Endodermal cell (in vitro differentiated cells): ENCODE measurements around the gene GNAI2. TPM values are rescaled to one million over a fixed set of nuclear protein-coding genes. Genes with fewer than 3 reads are reported as not detected.
A peak's percentile ranks its signal among the peaks of the same experiment; 100 is the strongest.

Source experiments
- DNase-seq: peaks from one replicate; pipeline ENCODE4 v3.0.0-alpha.2; 2017
- H3K27ac ChIP-seq: 2 replicates; pipeline ENCODE4 v1.5.1; 2013; ENCODE audit warnings: mild to moderate bottlenecking, low read depth, low read length, moderate library complexity
- H3K27me3 ChIP-seq: 2 replicates; pipeline ENCODE4 v1.6.1; 2013; ENCODE audit warnings: mild to moderate bottlenecking, low read length, moderate library complexity; ENCODE audit not compliant: insufficient read depth, control insufficient read depth, poor library complexity, severe bottlenecking
- H3K36me3 ChIP-seq: 2 replicates; pipeline ENCODE4 v1.7.0; 2013; ENCODE audit warnings: mild to moderate bottlenecking, low read length, moderate library complexity; ENCODE audit not compliant: control insufficient read depth, insufficient read depth
- H3K4me1 ChIP-seq: one replicate; pipeline ENCODE4 v1.7.0; 2013; ENCODE audit warnings: low read length; ENCODE audit not compliant: control insufficient read depth, insufficient read depth
- H3K4me3 ChIP-seq: 2 replicates; pipeline ENCODE4 v1.5.1; 2013; ENCODE audit warnings: mild to moderate bottlenecking, low read length, moderate library complexity
- H3K9ac ChIP-seq: 2 replicates; pipeline ENCODE4 v1.6.1; 2013; ENCODE audit warnings: mild to moderate bottlenecking, low read length, moderate library complexity; ENCODE audit not compliant: poor library complexity, severe bottlenecking; ENCODE audit errors: extremely low read depth
- H3K9me3 ChIP-seq: 2 replicates; pipeline ENCODE4 v1.6.1; 2013; ENCODE audit warnings: mild to moderate bottlenecking, low read length, moderate library complexity; ENCODE audit not compliant: control insufficient read depth
- H3K27ac Mint-ChIP-seq: 2 replicates; pipeline ENCODE4 v1.8.0; 2020; ENCODE audit warnings: mixed read lengths
- H3K27me3 Mint-ChIP-seq: 2 replicates; pipeline ENCODE4 v1.8.0; 2021; ENCODE audit warnings: mild to moderate bottlenecking, mixed read lengths; ENCODE audit not compliant: insufficient read depth
- H3K36me3 Mint-ChIP-seq: 2 replicates; pipeline ENCODE4 v1.8.0; 2020; ENCODE audit warnings: low read depth, mixed read lengths
- H3K4me1 Mint-ChIP-seq: 2 replicates; pipeline ENCODE4 v1.8.0; 2020; ENCODE audit warnings: mixed read lengths
- H3K4me3 Mint-ChIP-seq: 2 replicates; pipeline ENCODE4 v1.8.0; 2020; ENCODE audit warnings: mild to moderate bottlenecking, moderate library complexity, mixed read lengths
- H3K9me3 Mint-ChIP-seq: 2 replicates; pipeline ENCODE4 v1.8.0; 2020; ENCODE audit warnings: mild to moderate bottlenecking, mixed read lengths
- WGBS, 2 experiments: methylation state at CpG; one replicate each; pipeline versions ENCODE4 v1.1.5 to v1.1.7; 2013; ENCODE audit warnings: missing lambda C conversion rate in 2 of 2, mixed read lengths in 1 of 2; ENCODE audit not compliant: insufficient coverage in 1 of 2, insufficient read length in 1 of 2; 5-methylcytosine and 5-hydroxymethylcytosine counted together
- total RNA-seq, 2 donors: library from RNA; stranded (reverse); fragmentation: NEBNext Ultra II Directional in 1 of 2; extraction: Animal tissue kit (Norgen Biotek cat#: 25700) in 1 of 2; gene quantifications; 2 replicates in 1 of 2; 3 replicates in 1 of 2; pipeline ENCODE4 v1.2.1, GENCODE V29; 2021
- TF ChIP-seq, protein P1 (sequence below): fragments of 200-600 bp; sonication (generic); conservative IDR thresholded peaks from 2 replicates; pipeline ENCODE4 v1.5.0; 2021; ENCODE audit warnings: antibody characterized with exemption, mild to moderate bottlenecking

GNAI2 gene
- total RNA-seq, 2 donors from 2014 or later: 243 to 278 TPM

DNA sequence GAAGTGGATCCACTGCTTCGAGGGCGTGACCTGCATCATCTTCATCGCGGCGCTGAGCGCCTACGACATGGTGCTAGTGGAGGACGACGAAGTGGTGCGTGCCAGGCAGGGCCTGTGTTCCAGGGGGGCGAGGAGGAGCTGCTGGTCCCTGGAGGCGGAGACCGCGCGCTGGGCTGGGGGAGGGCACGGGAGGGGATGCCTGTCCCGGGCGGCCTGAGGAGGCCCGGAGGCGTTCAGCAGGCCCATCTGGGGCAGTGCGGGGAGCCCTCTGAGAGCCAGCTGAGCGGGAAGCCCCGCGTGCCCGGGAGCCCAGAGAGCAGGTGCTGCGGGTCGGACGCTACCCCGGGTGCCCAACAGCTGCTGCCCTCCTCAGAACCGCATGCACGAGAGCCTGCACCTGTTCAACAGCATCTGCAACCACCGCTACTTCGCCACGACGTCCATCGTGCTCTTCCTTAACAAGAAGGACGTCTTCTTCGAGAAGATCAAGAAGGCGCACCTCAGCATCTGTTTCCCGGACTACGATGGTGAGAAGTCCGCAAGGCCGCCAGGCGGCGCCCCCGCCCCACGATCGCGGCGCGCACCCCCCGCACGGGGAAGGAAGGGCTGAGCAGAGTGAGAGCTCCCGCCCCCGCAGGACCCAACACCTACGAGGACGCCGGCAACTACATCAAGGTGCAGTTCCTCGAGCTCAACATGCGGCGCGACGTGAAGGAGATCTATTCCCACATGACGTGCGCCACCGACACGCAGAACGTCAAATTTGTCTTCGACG is 41.7 kb upstream of the GNAI2 start:
- Mint-ChIP-seq H3K36me3 (no peaks in the 10 kb centered on the region), H3K4me1 (no peaks in the 10 kb centered on the region), H3K4me3 (no peak overlapping the region), H3K27ac (no peak overlapping the region), H3K9me3 (no peaks in the 10 kb centered on the region), H3K27me3 (peaks cover 37% of the 10 kb centered on the region)
- peak; percentile 91 for DNase-seq
- Histone ChIP-seq H3K9me3 (no peaks in the 10 kb centered on the region), H3K36me3 (no peaks in the 10 kb centered on the region), H3K9ac (no peak overlapping the region), H3K27ac (no peak overlapping the region), H3K4me1 (no peaks in the 10 kb centered on the region), H3K27me3 (peaks cover 5% of the 10 kb centered on the region), H3K4me3 (no peak overlapping the region)
- TF ChIP-seq, protein P1, sequence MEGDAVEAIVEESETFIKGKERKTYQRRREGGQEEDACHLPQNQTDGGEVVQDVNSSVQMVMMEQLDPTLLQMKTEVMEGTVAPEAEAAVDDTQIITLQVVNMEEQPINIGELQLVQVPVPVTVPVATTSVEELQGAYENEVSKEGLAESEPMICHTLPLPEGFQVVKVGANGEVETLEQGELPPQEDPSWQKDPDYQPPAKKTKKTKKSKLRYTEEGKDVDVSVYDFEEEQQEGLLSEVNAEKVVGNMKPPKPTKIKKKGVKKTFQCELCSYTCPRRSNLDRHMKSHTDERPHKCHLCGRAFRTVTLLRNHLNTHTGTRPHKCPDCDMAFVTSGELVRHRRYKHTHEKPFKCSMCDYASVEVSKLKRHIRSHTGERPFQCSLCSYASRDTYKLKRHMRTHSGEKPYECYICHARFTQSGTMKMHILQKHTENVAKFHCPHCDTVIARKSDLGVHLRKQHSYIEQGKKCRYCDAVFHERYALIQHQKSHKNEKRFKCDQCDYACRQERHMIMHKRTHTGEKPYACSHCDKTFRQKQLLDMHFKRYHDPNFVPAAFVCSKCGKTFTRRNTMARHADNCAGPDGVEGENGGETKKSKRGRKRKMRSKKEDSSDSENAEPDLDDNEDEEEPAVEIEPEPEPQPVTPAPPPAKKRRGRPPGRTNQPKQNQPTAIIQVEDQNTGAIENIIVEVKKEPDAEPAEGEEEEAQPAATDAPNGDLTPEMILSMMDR: peak; percentile 89
- 51 to 66% methylated on average over 43 to 70 of the region's 70 CpGs for WGBS, 2 experiments

DNA sequence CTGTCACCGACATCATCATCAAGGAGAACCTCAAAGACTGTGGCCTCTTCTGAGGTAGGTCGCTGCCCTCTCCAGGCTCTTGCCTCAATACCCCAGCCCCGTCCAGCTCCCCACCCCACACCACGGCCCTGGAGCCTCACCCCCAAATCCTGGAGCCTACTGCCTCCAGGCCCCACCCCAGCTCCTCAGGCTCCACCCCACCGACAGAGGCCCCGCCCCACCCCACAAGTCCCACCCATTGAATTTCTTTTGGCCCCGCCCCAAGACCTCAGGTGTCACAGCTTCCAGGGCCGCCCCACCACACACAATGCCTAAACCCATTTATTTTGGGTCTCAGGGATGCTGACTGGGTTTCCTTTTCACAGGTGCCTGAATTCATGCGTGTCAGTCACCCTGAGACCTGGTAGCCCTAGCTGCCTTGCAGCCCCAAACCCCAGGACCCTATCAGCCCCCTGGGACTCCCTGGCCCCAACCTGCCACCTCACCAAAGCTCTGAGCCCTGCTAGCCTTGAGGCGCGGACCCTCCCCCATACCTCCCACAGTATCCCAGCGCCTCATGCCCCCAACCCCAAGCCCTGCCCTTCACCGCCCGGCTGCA is 41.0 kb upstream of the GNAI2 start:
- peaks cover 5% of the 10 kb centered on the region for H3K27me3 ChIP-seq
- H3K9me3 Mint-ChIP-seq: no peaks in the 10 kb centered on the region
- no peaks in the 10 kb centered on the region for H3K9me3 ChIP-seq
- no peak overlapping the region for H3K27ac ChIP-seq
- WGBS, 2 experiments: 86 to 88% methylated on average over 6 to 13 of the region's 14 CpGs
- H3K4me3 Mint-ChIP-seq: no peak overlapping the region
- H3K27me3 Mint-ChIP-seq: peaks cover 38% of the 10 kb centered on the region
- DNase-seq: peak; percentile 87
- no peak overlapping the region for H3K4me3 ChIP-seq
- no peaks in the 10 kb centered on the region for H3K4me1 ChIP-seq
- H3K36me3 Mint-ChIP-seq: no peaks in the 10 kb centered on the region
- TF ChIP-seq, protein P1: no peak
- no peak overlapping the region for H3K9ac ChIP-seq
- H3K36me3 ChIP-seq: no peaks in the 10 kb centered on the region
- no peak overlapping the region for H3K27ac Mint-ChIP-seq
- H3K4me1 Mint-ChIP-seq: no peaks in the 10 kb centered on the region

DNA sequence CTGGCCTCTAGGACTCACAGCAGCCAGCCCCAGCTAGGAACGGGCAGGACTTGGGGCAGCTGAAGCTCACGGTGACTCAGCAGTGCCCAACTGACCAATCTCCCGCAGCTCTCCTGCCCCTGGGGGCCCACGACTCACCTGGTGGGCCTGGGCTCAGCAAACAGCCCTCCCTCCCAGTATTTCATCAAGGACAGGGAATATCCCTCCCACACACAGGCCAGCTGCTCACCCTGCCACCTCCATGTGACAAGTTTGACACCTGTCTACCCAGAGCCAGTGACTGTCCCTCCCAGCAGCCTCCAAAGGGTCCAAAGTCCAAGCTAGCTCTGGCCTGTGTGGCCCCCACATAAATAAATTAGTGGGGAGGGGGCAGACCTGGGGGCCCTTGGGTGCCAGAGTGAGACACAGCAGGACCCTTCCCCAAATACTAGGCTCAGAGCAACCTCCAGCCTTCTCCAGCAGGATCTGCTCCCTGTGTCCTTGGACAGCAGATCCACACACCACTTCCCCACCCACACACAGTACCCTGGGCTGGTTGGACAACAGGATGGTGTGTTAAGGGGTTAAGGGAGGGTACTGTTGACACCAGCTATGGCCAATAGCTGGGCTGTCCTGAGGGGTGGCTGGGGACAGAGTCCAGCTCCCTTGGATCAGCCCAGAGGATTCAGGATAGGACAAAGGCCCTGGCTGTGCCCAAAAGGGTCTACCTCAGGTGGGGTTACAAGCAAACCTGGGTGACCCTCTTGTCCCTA is 40.3 kb upstream of the GNAI2 start:
- TF ChIP-seq, protein P1: no peak
- H3K36me3 Mint-ChIP-seq: no peaks in the 10 kb centered on the region
- Histone ChIP-seq H3K27me3 (peaks cover 5% of the 10 kb centered on the region), H3K27ac (no peak overlapping the region), H3K4me3 (no peak overlapping the region), H3K4me1 (no peaks in the 10 kb centered on the region), H3K9ac (no peak overlapping the region), H3K36me3 (no peaks in the 10 kb centered on the region), H3K9me3 (no peaks in the 10 kb centered on the region)
- no peaks in the 10 kb centered on the region for H3K4me1 Mint-ChIP-seq
- 68 to 80% methylated on average over 2 to 4 of the region's 4 CpGs for WGBS, 2 experiments
- H3K4me3 Mint-ChIP-seq: no peak overlapping the region
- no peaks in the 10 kb centered on the region for H3K9me3 Mint-ChIP-seq
- DNase-seq: no peak
- peaks cover 39% of the 10 kb centered on the region for H3K27me3 Mint-ChIP-seq
- H3K27ac Mint-ChIP-seq: no peak overlapping the region
